RWPE2 (cell line): ENCODE measurements around the gene NCOA7.
A peak's percentile ranks its signal among the peaks of the same experiment; 100 is the strongest.
"Not testable (repeated sequence)": the region's sequence is repeated elsewhere in the genome, so short reads cannot be mapped to it uniquely, and the experiment has no call there.

Experiments
- ATAC-seq: fragments of 200-7000 bp; cut with Tn5 transposase; 3 replicates; pipeline ENCODE4 v1.9.1; 2021; ENCODE audit warnings: low read depth
- DNase-seq: peaks from one replicate; pipeline ENCODE4 v3.0.0-alpha.2; 2020; ENCODE audit warnings: low spot score
- H3K27ac ChIP-seq: fragments of 450-650 bp; 2 replicates; pipeline ENCODE4 v1.5.1; 2017; ENCODE audit warnings: mild to moderate bottlenecking; ENCODE audit not compliant: poor library complexity, severe bottlenecking
- H3K27me3 ChIP-seq: fragments of 250-450 bp; sonication (Bioruptor Pico); 2 replicates; pipeline ENCODE4 v1.5.1; 2021; ENCODE audit warnings: mild to moderate bottlenecking, moderate library complexity; ENCODE audit not compliant: insufficient read depth, poor library complexity, severe bottlenecking
- H3K36me3 ChIP-seq: fragments of 250-450 bp; sonication (Bioruptor Pico); 2 replicates; pipeline ENCODE4 v1.5.1; 2020; ENCODE audit warnings: low read depth, mild to moderate bottlenecking, moderate library complexity
- H3K4me1 ChIP-seq: fragments of 250-450 bp; sonication (Bioruptor Pico); 2 replicates; pipeline ENCODE4 v1.5.1; 2021; ENCODE audit warnings: mild to moderate bottlenecking, moderate library complexity; ENCODE audit not compliant: insufficient read depth, poor library complexity, severe bottlenecking
- H3K4me3 ChIP-seq: fragments of 250-450 bp; sonication (Bioruptor Pico); 2 replicates; pipeline ENCODE4 v1.5.1; 2021; ENCODE audit warnings: mild to moderate bottlenecking, moderate library complexity; ENCODE audit not compliant: severe bottlenecking
- H3K9me3 ChIP-seq: fragments of 250-450 bp; sonication (Bioruptor Pico); 2 replicates; pipeline ENCODE4 v1.5.1; 2021; ENCODE audit warnings: mild to moderate bottlenecking, moderate library complexity; ENCODE audit not compliant: severe bottlenecking
- TF ChIP-seq, protein P1 (sequence below): fragments of 450-650 bp; IDR thresholded peaks from one replicate; pipeline ENCODE4 v1.5.1; 2017; ENCODE audit warnings: mild to moderate bottlenecking, moderate library complexity; ENCODE audit not compliant: poor library complexity, severe bottlenecking

NCOA7 gene

DNA sequence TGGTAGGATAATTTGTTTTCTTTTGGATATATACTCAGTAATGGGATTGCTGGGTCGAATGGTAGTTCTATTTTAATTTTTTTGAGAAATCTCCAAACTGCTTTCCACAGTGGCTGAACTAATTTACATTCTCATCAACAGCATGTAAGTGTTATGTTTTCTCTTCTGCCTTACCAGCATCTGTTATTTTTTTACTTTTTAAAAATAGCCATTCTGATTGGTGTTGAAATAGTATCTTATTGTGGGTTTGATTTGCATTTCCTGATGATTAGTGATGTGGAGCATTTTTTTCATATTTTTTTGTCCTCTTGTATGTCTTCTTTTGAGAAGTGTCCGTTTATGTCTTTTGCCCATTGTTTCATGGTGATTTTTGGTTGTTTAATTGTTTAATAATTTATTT is 177.7 kb downstream of the NCOA7 start:
- DNase-seq, result no peak

DNA sequence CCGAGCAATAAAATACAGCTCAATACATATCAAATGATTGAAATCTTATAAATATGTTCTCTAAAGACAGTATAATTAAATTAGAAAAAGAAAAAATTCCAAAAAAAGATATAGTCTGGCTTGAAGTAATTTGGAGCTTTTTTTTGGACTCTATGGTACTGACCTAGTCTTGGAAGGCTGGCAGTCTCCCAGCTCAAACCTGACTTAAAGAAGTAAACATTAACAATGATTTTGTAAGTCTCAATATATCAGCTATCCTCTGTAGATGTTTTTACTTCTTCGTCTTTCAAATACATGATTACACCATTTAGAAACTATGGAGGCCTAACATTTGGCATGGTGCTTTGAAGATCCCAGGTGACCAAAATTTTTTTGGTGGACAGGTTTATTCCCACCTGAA is 180.0 kb downstream of the NCOA7 start:
- peaks cover 32% of the 10 kb centered on the region for H3K36me3 ChIP-seq
- no peaks in the 10 kb centered on the region for H3K27me3 ChIP-seq
- no peak for ATAC-seq

More for the DNA sequence above, 177.7 kb downstream of the NCOA7 start:
- H3K4me1 ChIP-seq, result no peaks in the 10 kb centered on the region
- peaks cover 17% of the 10 kb centered on the region; the same call in 1 of the 2 replicates for H3K36me3 ChIP-seq
- no peak overlapping the region for H3K27ac ChIP-seq
- no peaks in the 10 kb centered on the region for H3K27me3 ChIP-seq
- H3K4me3 ChIP-seq, result no peak overlapping the region
- TF ChIP-seq, protein P1, sequence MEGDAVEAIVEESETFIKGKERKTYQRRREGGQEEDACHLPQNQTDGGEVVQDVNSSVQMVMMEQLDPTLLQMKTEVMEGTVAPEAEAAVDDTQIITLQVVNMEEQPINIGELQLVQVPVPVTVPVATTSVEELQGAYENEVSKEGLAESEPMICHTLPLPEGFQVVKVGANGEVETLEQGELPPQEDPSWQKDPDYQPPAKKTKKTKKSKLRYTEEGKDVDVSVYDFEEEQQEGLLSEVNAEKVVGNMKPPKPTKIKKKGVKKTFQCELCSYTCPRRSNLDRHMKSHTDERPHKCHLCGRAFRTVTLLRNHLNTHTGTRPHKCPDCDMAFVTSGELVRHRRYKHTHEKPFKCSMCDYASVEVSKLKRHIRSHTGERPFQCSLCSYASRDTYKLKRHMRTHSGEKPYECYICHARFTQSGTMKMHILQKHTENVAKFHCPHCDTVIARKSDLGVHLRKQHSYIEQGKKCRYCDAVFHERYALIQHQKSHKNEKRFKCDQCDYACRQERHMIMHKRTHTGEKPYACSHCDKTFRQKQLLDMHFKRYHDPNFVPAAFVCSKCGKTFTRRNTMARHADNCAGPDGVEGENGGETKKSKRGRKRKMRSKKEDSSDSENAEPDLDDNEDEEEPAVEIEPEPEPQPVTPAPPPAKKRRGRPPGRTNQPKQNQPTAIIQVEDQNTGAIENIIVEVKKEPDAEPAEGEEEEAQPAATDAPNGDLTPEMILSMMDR, result no peak
- H3K9me3 ChIP-seq, result no peaks in the 10 kb centered on the region
- ATAC-seq, result no peak

DNA sequence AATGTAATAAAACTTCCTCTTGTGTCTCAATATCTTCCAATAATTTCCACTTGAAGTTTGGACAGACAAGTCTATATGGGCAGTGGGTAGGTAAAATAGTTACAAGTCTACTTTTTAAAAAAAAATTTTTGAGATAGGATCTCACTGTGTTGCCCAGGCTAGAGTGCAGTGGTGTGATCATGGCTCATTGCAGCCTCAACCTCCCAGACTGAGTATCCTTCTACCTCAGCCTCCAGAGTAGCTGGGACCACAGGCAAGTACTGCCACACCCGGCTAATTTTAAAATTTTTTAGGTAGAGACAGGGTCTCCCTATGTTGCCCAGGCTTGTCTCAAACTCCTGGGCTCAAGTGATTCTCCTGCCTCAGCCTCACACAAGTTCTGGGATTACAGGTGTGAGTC is 181.7 kb downstream of the NCOA7 start:
- not testable (repeated sequence) for H3K4me3 ChIP-seq, H3K9me3 ChIP-seq, ATAC-seq

More for the DNA sequence above, 180.0 kb downstream of the NCOA7 start:
- Histone ChIP-seq H3K4me1 (no peaks in the 10 kb centered on the region), H3K4me3 (no peak overlapping the region), H3K9me3 (no peaks in the 10 kb centered on the region), H3K27ac (no peak overlapping the region)
- TF ChIP-seq, protein P1, result no peak
- no peak for DNase-seq

DNA sequence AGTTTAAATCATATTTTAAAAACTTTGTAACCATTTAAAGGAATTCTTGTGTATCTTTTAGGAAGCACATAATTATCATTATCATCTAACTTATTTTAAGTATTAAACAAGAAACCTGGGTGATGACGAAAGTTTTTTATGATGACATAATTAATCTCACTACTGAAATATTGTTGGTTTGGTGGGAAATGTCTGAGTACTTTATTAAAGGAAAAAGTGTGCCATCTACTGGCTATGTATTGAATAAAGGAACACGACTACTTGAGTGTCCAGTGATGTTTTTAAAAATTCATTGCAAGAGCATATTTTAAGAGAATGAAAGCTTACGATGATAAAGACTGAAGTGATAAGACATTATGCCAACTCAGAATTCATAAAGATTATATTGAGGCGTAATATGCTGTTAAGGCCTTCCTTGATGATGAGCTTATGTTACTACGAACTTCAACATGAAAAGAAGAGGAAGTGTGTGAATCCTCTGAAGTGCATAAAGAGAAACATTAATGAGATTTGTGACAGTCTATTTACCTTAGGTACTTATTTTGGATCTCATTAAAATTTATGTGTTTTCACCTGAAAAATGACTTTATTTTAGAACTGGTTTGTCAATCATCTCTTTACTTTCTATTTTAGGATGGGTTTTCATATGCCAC is 183.6 kb downstream of the NCOA7 start:
- TF ChIP-seq, protein P1, result peak; percentile 84
- Histone ChIP-seq H3K4me1 (no peaks in the 10 kb centered on the region), H3K27ac (no peak overlapping the region), H3K4me3 (no peak overlapping the region), H3K27me3 (no peaks in the 10 kb centered on the region), H3K9me3 (no peaks in the 10 kb centered on the region), H3K36me3 (peaks cover 20% of the 10 kb centered on the region)
- ATAC-seq (peak; percentile 64; the same call in 1 of the 3 replicates), DNase-seq (no peak)

More for the DNA sequence above, 181.7 kb downstream of the NCOA7 start:
- H3K4me1 ChIP-seq, H3K27me3 ChIP-seq, H3K27ac ChIP-seq, DNase-seq: not testable (repeated sequence)
- peaks cover 27% of the 10 kb centered on the region for H3K36me3 ChIP-seq

DNA sequence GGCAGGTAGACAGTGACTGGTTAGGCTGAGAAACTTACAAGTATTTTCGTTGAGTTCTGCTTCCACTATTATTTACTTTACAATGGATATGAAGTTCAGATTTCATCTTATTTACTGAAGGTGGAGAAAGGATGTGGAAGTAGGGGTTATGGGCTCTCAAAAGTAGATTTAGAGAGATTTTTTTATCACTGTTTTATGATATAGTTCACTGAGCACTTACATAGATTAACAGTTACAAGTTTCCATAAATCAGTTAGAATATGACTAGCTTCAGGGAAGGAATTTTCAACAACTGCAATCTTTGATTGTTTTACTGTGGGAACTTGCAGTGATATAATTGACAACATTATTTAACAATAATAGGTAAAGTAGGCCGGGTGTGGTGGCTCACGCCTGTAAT is 188.3 kb downstream of the NCOA7 start:
- TF ChIP-seq, protein P1, result no peak
- Histone ChIP-seq H3K4me1 (peaks cover 5% of the 10 kb centered on the region), H3K27ac (no peak overlapping the region), H3K9me3 (no peaks in the 10 kb centered on the region), H3K36me3 (peaks cover 13% of the 10 kb centered on the region), H3K27me3 (no peaks in the 10 kb centered on the region), H3K4me3 (no peak overlapping the region)
- ATAC-seq (no peak), DNase-seq (no peak)
